Activated B cell treated with CpG ODN at 0.5 μM for 24 hours (primary cell): ENCODE measurements around the gene CLN3. TPM values are rescaled to one million over a fixed set of nuclear protein-coding genes. Genes with fewer than 3 reads are reported as not detected.
"Not testable (repeated sequence)": the region's sequence is repeated elsewhere in the genome, so short reads cannot be mapped to it uniquely, and the experiment has no call there.

ENCODE experiments used
- ATAC-seq: fragments of 200-7000 bp; cut with Tn5 transposase; one replicate; pipeline ENCODE4 v1.10.0; 2021; ENCODE audit warnings: low read depth, mild to moderate bottlenecking, moderate library complexity
- CTCF ChIA-PET: fragments of 350-600 bp; sonication (Branson Sonifier 250); formaldehyde crosslinking; loops from one replicate; lab custom pipeline; 2021; ENCODE audit warnings: antibody characterized with exemption; lab: Charles Lee
- POLR2A ChIA-PET: fragments of 350-600 bp; sonication (Branson Sonifier 250); formaldehyde crosslinking; loops from one replicate; lab custom pipeline; 2021; ENCODE audit warnings: antibody characterized with exemption; lab: Charles Lee
- DNase-seq: peaks from one replicate; pipeline ENCODE4 v3.0.0; 2022
- H3K27ac Mint-ChIP-seq: one replicate; pipeline ENCODE4 v1.8.0; 2020; ENCODE audit warnings: mixed read lengths
- H3K27me3 Mint-ChIP-seq: one replicate; pipeline ENCODE4 v1.8.0; 2021; ENCODE audit warnings: mixed read lengths
- H3K36me3 Mint-ChIP-seq: one replicate; pipeline ENCODE4 v1.8.0; 2021; ENCODE audit warnings: low read depth, mixed read lengths
- H3K4me1 Mint-ChIP-seq: one replicate; pipeline ENCODE4 v1.8.0; 2021; ENCODE audit warnings: mixed read lengths
- H3K4me3 Mint-ChIP-seq: one replicate; pipeline ENCODE4 v1.8.0; 2020; ENCODE audit warnings: mild to moderate bottlenecking, mixed read lengths
- H3K9me3 Mint-ChIP-seq: one replicate; pipeline ENCODE4 v1.8.0; 2020; ENCODE audit warnings: mixed read lengths
- CTCF ChIP-seq: fragments of 200-600 bp; IDR thresholded peaks from one replicate; pipeline ENCODE4 v1.8.0; 2022; ENCODE audit warnings: antibody characterized with exemption, mild to moderate bottlenecking
- intact Hi-C: fragments of 100-400 bp; cut with micrococcal nuclease; formaldehyde crosslinking; loops from one replicate; pipeline ENCODE4 v1.15.1; 2024
- total RNA-seq: library from RNA; stranded (reverse); gene quantifications from 2 replicates; pipeline ENCODE4 v1.2.3, GENCODE V29; 2022

The CLN3 gene
- total RNA-seq, 1 donor from 2014 or later: 32.0 TPM

GRCh38 chr16:28529124-28529523 is 37.2 kb upstream of the CLN3 start:
- peaks cover 3% of the 10 kb centered on the region for H3K4me1 Mint-ChIP-seq
- H3K9me3 Mint-ChIP-seq: no peaks in the 10 kb centered on the region
- POLR2A ChIA-PET: no interaction called here
- intact Hi-C loops: no loop called here
- ATAC-seq (no peak), DNase-seq (no peak)
- no peak overlapping the region for H3K4me3 Mint-ChIP-seq
- H3K36me3 Mint-ChIP-seq: no peaks in the 10 kb centered on the region
- CTCF ChIA-PET: no interaction called here
- TF ChIP-seq CTCF: no peak
- H3K27ac Mint-ChIP-seq: no peak overlapping the region
- H3K27me3 Mint-ChIP-seq: no peaks in the 10 kb centered on the region

DNA sequence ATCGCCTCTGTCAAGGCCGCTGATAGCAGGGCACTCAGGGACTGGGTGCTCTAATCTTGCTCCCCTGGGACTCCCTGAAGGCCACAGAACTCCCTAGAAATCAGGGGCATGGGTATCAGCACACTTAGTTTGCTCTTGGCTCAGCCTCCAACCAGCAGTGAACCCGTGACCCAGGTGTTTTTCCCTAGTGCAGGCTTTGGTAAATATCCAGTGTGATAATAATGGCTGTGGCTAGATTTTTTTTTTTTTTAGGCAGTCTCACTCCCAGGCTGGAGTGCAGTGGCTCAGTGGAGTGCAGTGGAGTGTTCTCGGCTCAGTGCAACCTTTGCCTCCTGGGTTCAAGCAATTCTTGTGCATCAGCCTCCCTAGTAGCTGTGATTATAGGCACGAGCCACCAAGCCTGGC is 36.6 kb upstream of the CLN3 start:
- Mint-ChIP-seq H3K27ac (no peak overlapping the region), H3K27me3 (no peaks in the 10 kb centered on the region), H3K36me3 (no peaks in the 10 kb centered on the region), H3K4me1 (peaks cover 3% of the 10 kb centered on the region), H3K9me3 (no peaks in the 10 kb centered on the region), H3K4me3 (no peak overlapping the region)
- ATAC-seq (no peak), DNase-seq (no peak)
- ChIA-PET POLR2A (no interaction called here), CTCF (no interaction called here)
- intact Hi-C loops: no loop called here
- no peak for TF ChIP-seq CTCF

- POLR2A ChIA-PET: no interaction called here
- no peaks in the 10 kb centered on the region for H3K9me3 Mint-ChIP-seq
- CTCF ChIA-PET: no interaction called here
- intact Hi-C loops: no loop called here
- no peak for TF ChIP-seq CTCF
- H3K36me3 Mint-ChIP-seq: no peaks in the 10 kb centered on the region
- H3K4me3 Mint-ChIP-seq: no peak overlapping the region
- H3K27ac Mint-ChIP-seq: no peak overlapping the region
- peaks cover 5% of the 10 kb centered on the region for H3K4me1 Mint-ChIP-seq
- no peak for ATAC-seq
- no peaks in the 10 kb centered on the region for H3K27me3 Mint-ChIP-seq
- no peak for DNase-seq
Measured at GRCh38 chr16:28527985-28528384, 36.1 kb upstream of the CLN3 start.

DNA sequence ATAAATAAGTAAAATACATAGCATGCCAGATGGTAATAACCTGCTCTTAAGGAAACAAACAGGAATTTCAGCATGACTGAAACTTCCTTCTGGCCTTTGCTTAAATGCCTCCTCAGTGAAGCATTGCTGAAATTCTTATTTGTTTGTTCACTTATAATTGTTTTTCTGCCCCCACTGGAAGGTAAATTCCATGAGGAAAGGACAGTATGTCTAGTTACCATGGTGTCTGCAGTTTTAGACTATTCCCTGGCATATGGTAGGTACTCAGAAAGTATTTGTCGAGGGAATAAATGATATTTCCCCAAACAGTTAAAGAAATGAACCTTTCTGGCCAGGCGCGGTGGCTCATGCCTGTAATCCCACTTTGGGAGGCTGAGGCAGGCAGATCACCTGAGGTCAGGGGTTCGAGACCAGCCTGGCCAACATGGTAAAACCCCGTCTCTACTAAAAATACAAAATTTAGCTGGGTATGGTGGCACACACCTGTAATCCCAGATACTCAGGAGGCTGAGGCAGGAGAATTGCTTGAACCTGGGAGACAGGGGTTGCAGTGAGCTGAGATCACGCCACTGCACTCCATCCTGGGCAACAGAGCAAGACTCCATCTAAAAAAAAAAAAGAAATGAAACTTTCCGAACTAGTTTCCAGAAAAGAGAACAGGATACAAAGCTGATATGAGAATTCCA is 35.4 kb upstream of the CLN3 start:
- intact Hi-C loops, H3K36me3 Mint-ChIP-seq, H3K9me3 Mint-ChIP-seq, H3K4me3 Mint-ChIP-seq, H3K4me1 Mint-ChIP-seq, CTCF ChIA-PET, H3K27me3 Mint-ChIP-seq, DNase-seq, ATAC-seq, POLR2A ChIA-PET, H3K27ac Mint-ChIP-seq: not testable (repeated sequence)

DNA sequence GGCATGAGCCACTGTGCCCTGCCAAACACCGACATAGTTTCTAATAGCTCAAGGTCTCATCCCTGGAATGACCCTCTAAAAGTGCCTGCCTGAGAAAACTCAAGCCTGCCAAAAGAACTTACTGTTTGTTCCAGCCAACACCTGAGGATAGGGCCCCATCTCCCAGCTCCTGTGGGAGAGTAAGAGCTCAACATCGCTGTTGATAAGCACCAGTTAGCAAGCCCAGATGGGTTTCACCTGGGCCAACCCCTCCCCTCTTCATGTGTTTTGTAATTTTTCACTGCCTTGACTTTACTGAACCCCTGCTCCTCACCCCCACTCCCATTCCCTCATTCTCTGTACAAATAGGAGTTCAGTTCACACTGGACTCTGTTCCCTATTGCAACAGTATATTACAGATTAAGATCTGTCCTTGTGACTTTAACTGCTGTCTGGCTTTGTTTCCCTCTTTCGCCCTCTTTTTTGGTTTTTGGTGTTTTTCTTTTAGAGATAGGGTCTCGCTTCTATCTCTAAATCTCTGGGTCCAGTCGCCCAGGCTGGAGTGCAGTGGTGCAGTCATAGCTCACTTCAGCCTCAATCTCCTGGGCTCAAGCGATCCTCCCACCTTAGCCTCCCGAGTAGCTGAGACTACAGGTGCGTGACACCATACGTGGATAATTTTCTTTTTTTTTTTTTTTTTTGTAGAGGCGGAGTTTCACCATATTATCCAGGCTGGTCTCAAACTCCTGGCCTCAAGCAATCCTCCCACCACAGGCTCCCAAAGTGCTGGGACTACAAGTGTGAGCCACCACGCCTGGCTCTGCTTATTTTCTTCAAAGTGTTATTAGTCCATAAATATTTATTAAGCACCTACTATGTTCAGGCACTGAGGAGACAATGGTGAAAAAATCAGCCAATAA is 34.6 kb upstream of the CLN3 start:
- no peak for DNase-seq
- Mint-ChIP-seq H3K27ac (no peak overlapping the region), H3K4me3 (no peak overlapping the region), H3K27me3 (peaks cover 1% of the 10 kb centered on the region), H3K4me1 (peaks cover 8% of the 10 kb centered on the region), H3K36me3 (no peaks in the 10 kb centered on the region), H3K9me3 (no peaks in the 10 kb centered on the region)
- intact Hi-C loops: no loop called here
- no peak for TF ChIP-seq CTCF
- ChIA-PET POLR2A (no interaction called here), CTCF (no interaction called here)
- ATAC-seq: no peak
